A172 (cell line): ENCODE measurements around the gene SUN2. TPM values are rescaled to one million over a fixed set of nuclear protein-coding genes. Genes with fewer than 3 reads are reported as not detected.
A peak's percentile ranks its signal among the peaks of the same experiment; 100 is the strongest.
"Not testable (repeated sequence)": the region's sequence is repeated elsewhere in the genome, so short reads cannot be mapped to it uniquely, and the experiment has no call there.

Source experiments
- DNase-seq: peaks from one replicate; pipeline ENCODE4 v3.0.0-alpha.2; 2015; ENCODE audit warnings: low spot score
- total RNA-seq: library from RNA; depleted of rRNA; stranded (reverse); fragments of >200 nt; shearing (Covaris generic); gene quantifications from 2 replicates; pipeline ENCODE4 v1.2.3, GENCODE V29; 2014; rRNA removed

SUN2 gene, protein sequence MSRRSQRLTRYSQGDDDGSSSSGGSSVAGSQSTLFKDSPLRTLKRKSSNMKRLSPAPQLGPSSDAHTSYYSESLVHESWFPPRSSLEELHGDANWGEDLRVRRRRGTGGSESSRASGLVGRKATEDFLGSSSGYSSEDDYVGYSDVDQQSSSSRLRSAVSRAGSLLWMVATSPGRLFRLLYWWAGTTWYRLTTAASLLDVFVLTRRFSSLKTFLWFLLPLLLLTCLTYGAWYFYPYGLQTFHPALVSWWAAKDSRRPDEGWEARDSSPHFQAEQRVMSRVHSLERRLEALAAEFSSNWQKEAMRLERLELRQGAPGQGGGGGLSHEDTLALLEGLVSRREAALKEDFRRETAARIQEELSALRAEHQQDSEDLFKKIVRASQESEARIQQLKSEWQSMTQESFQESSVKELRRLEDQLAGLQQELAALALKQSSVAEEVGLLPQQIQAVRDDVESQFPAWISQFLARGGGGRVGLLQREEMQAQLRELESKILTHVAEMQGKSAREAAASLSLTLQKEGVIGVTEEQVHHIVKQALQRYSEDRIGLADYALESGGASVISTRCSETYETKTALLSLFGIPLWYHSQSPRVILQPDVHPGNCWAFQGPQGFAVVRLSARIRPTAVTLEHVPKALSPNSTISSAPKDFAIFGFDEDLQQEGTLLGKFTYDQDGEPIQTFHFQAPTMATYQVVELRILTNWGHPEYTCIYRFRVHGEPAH
- total RNA-seq: 61.3 and 77.4 TPM in 2 replicates

DNA sequence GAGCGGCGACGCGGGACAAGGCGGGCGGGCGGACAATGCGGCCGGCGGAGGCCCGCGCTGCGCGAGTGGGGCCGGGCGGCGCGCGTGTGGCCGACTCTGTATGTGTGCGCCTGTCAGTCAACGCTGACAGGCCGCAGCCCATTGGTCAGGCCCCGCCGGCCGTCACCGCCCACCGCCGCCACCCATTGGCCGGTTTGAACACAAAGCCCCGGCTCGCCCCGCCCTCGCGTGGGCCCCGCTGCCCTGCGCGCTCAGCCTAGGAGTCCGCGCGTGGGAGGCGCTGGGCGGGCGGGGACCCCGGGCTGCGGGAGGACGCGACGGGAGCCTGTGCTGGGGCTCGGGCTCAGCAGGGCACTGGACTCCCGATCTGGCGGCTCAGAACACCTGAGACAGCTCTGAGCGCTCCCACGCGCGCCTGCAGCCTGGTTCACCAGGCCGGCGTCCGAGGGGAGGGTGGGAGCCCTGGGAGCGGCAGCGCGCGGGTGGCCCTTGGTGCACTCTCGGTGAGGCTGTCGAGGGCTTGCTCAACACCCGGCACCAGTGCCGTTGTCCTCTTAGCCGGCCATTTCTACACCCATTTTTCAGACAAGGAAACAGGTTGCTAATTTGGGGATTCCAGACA lies at the start of gene SUN2:
Gene SUN2 (minus strand): TSS at position 88 of the 622 bp plus-strand sequence. CDS start 3,370 bp downstream, outside the sequence.
- peak; percentile 57 for DNase-seq

DNA sequence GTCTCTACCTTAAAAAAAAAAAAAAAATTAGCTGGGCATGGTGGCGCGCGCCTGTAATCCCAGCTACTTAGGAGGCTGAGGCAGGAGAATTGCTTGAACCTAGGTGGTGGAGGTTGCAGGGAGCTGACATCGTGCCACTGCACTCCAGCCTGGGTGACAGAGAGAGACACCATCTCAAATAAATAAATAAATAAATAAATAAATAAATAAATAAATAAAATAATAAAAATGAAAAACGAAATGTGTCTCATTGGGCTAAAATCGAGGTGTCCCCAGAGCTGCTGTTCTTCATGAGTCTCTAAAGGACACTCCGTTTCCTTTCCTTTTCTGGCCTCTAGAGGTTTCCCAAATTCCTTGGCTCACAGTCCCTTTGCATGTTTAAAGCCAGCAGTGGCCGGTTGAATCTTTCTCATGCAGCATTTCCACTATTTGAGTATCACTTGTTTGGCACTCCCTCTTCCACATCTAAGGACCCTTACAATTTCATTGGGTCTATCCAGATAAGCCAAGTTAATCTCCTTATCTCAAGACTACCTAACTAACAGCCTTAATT lies 49.3 kb upstream of the SUN2 start:
- DNase-seq: not testable (repeated sequence)

DNA sequence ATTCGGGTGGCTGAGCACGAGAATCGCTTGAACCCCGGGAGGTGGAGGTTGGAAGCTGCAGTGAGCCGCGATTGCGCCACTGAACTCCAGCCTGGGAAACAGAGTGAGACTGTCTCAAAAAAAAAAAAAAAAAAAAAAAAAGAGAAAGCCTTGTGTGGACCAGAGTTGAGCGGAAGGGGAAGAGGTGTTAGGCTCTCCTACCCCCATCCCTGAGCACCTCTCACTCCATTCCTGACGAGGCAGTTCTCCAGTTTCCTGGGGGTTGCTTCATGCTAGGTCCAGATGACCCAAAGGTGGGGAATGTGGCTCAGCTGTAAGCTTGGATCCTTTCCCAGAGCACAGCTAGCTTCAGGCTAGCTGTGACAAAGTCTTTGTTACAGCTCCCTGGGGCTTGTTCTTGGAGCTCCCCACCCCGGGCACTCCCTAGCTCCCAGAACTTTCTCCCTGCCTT lies 46.9 kb upstream of the SUN2 start:
- DNase-seq: peak; percentile 68

DNA sequence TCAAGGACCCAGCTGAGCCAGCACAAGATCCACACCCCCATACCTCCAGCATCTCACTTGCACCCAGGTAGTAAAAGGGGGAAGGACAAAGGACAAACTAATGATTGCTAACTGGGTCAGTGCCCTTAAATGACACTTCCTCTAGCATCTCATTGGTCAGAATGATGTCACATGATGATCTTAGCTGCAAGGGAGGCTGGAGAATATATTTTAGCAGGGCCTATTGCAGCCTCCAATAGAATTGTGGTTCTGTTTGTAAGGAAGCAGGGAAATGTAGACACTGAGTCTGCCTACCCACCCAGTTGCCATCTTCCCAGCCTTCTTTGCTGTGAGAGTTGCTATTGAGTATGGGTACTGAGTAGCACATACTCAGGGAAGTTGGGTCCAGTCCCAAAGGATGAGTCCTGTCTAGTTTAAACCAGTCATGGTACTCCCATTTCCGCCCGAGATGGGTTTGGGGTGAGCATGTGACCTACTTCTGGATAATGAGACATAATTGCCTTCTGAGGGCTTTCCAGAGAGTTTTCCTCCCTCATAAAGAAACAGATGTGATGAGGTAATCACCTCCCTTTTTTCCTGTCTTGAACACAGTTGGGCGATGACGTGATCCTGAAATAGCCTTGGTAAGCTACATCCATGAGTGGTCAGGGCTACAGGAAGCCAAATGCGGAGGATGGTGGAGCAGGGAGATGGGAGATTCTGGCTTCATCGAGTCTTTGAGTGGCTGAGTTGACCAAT lies 43.6 kb upstream of the SUN2 start:
- DNase-seq: no peak

DNA sequence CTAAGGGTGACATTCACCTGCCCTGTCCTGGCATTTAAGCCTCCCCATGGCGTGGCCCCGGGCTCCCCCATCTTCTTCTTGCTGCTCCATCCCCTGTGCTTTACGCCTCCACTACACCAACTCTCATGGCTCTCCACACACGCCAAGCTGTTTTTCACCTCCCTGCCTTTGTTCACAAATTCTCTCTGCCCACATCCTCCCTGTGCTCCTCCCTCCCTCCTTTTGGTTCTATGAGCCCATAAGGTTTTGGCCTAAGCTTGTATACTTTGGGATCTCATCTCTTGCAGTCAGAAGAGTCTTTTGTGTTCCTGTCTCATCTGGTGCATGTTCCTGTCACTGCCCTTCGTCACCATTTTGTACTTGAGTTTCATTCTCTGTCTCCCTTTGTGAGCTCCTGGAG lies 42.7 kb upstream of the SUN2 start:
- no peak for DNase-seq

DNA sequence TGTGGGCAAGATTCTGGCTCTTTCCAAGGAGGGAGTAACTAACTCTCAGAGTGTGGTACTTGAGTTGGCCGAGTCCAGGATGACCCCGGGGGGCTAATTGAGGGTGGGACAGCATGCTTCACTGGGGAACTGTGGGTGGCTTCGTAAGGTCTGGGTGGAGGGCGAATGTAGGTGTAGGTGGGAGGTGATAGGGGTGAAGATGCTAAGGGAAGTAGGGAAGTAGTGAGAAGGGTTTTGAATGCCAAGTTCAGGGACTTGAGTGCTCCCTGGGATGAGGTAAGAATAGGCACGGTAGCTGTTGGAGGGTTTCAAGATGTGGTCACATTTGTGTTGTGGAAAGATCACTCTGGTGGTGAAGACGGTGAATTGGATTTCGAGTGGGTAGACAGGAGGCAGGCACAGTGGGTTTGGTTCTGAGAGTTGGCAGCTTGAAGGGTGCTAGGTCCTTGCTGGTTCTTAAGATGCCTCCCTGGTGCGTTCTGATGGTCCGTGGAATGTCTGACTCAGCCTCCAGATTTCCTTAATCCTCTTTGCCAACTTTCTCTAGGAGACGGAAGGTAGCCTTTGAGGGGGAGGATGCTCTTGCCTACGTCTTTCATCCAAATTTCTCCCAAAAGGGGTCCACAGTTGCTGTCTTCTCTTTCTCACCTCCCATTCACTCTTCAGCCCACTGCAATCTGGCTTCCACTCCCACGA lies 40.6 kb upstream of the SUN2 start:
- peak; percentile 17 for DNase-seq

DNA sequence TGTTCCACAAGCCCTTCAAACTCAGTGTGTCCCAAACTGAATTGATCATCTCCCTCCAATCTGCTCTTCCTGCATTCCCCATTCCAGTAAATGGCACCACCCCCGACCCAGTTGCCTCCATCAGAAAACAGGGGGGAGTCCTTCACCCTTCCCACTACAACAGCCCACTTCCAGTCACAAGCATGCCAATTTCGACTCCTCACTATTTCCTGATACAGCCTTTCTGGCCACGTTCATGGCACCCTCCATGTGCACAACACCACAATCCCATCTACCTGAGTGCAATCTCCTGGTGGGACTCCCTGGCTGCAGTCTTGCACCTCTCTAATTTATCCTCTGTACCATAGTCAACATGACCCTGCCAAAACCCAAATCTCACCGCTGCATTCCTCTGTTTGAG lies 39.8 kb upstream of the SUN2 start:
- DNase-seq: no peak

DNA sequence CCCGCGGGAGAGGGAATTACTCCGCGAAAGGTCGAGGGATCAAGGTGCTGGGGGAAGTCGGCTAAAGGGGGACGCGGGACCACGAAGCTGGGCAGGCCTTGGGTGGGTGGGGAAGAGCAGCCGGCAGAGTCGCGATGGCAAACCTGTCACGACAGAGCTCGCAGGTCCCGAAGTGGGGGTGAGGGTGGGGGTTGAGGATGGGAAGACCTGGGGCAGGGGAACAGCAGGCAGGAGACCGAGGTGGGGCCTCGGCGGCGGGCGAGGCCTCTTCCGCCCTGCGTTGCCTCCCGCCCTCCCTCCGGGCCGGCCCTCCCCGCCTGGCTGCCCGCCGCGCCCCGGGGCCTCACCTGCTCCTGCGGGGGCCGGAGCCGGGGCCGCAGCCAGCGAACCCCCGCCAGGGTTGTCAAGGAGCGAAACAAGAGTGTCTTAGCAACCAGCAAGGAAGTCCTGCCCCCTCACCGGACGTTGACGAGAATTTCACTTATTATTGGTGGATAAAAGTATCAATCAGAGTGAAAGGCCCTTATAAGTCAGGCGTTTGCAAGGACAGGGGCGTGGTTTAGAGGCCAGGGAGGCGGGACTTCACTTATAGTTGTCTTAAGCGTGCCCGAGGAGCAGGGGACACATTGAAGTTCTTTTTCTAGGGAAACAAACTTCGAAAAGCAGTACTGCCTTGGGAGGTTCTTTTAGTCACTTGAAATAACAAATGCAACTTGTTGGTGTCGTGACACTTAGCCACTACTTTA lies 38.1 kb upstream of the SUN2 start, which contains the start of gene DNAL4:
Gene DNAL4 (minus strand): TSS at position 423 of the 746 bp plus-strand sequence. CDS start 11,412 bp downstream, outside the sequence.
- peak; percentile 93 for DNase-seq

DNA sequence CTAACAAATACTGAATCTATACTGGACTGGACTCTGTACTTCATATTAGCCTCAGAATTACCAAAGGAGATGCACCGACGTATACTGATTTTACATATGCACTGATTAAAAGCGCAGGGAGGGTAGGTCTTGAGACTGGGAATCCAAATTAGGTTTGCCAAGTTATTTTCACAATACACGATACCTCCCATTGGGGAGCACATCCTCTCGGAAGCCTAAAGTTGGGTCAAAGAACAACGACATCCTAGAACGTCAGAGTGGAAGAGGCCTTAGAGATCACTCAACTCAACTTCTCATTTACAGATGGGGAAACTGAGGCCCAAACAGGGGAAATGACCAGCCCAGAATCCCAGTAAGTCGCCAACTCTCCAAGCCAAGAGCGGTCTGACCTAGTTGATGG lies 37.5 kb upstream of the SUN2 start:
- DNase-seq: no peak

DNA sequence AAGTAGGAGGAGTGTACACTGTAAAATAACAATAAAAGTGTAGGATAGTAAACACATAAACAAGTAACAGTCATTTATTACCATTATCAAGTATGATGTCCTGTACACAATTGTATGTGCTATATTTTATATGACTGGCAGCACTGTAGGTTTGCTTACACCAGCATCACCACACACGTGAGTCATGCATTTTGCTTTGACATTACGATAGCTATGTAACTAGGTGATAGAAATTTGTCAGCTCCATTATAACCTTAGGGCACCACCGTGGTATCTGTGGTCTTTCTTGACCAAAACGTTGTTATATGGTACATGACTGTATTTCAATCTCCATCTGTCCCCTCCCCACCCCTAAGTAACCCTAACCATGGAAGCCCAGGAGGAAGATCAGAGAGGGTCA lies 37.0 kb upstream of the SUN2 start:
- peak; percentile 10 for DNase-seq

DNA sequence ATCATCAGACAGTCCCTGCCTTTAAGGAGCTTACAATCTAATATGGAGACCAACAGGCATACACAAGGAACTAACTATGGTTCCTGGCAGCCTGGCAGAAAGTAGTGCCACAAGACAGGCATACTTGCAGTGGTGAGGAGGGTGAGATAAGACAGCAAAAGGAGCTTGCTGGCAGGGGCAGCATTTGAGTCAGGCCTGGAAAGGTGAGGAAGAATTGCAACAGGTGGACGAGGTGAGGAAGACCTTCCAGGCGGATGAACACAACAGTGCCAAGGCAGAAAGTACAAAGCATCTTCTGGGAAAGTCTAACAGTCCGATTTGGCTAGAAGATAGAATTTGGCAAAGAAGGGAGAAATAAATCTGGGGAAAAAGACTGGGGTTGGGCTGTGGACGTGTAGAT lies 33.8 kb upstream of the SUN2 start:
- DNase-seq: no peak

DNA sequence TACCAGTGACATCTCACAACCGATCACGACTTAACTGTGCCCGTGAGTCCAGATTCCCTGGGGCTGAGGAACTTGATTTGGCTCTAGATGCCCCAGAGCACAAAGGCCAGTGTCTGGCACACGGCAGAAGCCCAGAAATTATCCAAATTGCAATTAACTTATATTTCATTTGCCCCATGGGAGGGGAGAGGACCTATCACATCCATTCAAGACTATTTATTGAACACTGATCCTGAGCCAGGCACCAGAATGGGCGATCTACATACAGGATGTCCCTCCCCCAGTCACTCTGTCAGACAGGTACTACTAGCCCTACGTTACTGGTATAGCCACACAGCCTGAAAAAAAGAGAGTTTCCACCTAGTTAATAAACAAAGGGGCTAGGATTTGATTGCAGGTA lies 33.0 kb upstream of the SUN2 start:
- DNase-seq: no peak

DNA sequence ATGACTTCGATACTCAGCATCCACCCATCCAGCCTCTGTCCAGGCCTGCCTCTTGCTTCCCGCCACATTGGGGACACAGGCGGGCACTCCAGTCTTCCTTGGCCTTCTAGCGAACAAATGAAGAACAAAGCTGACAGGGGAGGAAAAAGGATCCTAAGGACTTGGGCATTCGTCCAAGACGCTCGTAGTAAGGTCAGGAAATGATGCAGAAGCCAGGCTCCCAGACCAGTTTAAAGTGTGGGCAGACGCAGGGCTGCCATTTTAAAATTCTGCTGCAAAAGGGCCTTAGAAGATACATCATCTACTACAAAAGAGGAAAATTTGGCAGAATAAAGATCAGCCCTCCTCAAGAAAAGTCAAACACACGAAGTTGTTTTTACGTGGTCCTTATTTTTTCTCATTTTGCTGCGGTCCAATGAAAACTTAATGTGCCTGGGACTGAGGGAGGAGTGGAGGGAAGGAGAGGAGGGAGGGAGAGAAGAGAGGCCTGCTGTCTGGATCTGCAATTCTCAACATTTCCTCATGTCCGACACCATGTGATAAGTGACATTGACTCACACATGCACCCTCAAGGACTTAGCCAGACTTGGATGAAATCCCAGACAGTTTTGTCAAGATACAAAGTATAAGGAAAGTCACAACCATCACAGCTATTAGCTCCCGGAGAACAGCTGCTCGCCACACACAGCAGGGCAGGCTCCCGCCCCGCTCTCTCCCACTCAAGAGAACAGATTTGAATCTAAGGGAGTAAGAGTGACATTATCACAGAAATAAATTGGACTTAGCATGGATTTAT lies 32.4 kb upstream of the SUN2 start:
- DNase-seq: peak; percentile 76

DNA sequence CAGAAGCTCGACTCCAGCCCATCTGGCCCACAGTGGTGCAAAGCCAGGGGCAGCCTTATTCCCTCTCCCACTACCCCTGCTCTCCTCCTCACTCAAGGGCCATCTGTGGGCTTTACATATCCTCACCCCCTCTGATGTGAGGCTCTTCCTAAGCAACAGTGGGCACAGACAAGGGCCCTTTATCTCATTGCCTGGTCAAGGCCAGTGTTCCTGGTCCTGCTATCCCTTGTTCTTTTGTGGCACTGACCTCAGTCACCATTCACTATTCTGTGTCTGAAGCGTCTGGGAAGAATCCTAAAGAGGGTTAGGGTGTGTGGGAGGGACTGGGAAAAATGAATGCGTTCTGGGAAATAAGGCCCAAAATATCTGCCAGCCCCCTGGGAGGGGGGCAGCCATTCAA lies 30.8 kb upstream of the SUN2 start:
- DNase-seq: no peak

DNA sequence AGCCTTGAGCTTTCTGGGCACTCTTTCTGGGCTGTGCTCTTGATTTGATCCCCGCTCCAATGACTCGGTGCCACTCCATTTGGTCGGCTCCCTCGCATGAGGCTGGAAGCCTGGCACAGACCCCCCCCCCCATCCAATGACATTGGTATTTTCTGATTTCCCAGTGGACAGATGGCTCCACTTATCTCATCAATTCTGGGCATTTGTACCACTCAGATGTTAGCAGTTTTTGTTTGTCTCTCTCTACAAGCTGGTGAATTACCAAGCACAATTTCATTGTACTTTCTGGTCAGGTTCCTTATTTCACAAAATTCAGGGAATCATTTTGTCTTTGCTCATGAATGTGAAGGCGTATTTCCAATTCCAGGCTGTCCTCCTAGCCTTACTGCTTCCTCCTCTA lies 29.1 kb upstream of the SUN2 start:
- DNase-seq: no peak

DNA sequence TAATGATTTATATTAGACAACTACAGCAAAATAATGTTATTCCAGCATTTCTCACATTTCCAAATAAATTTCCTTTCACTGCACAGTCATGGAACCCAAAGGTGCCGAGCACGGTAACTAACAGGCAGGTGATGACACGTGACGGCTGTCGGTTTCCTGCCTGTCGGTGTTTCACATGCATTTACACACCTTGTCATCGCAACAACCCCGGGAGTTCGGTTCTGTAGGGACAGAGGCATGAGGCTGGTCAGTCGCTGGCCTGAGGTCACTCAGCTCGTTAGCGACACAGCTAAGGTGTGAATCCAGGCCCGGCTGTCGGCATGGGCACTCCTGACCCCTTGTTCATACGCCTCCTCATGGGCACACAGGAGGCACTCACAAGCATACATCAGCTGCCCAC lies 28.2 kb upstream of the SUN2 start:
- DNase-seq: no peak

DNA sequence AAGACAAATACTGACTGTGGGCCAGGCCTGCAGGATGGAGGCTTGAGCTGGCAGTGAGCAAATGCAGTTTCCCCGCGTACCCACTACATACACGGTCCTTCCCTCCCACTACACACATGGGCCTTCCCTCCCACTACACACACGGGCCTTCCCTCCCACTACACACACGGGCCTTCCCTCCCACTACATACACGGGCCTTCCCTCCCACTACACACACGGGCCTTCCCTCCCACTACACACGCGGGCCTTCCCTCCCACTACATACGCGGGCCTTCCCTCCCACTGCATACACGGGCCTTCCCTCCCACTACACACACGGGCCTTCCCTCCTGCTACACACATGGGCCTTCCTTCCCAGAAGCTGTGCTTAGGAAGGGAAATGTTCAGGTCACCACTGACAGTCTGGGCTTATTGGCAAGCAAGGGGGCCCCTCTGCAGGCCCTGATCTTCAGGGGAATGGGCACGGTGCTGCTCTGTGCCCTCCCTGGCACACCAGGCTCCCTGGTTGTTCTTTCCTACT lies 27.4 kb upstream of the SUN2 start:
- DNase-seq: no peak

DNA sequence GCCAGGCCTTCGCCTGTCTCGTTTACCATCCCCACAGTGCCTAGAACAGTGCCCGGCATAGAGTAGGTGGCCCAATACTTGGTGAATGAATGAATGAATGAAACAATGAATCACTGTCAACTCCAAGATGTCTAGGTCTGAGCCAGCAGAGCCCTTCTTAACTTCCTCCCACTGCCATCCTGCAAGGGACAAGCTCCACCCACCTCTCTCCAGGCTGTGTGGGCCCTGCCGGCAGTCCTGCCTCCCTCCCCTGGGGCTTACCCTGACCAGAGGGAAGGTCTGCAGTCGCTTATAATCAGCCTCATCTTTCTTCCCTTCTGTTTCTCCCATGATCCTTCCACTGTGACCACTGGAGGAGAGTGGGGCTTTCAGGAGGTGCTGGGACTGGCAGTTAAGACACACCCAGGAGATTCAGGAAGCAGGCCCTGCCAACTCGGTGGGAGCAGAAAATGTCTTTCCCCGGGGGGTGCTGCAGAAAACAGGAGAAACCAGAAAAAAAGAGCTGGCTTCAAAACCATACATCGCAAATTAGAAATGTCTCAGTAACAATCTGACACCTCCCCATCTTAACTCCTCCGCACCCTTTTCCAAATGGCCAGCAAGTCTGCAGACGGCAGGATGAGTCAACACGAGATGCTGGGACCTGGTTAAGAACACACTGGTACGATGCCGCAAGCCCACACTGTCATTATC lies 26.8 kb upstream of the SUN2 start:
- peak; percentile 59 for DNase-seq
